COLO829 (cell line): ENCODE results near the gene SLC52A1.
A peak's percentile ranks its signal among the peaks of the same experiment; 100 is the strongest.
"Not testable (repeated sequence)": the region's sequence is repeated elsewhere in the genome, so short reads cannot be mapped to it uniquely, and the experiment has no call there.

ENCODE experiments used
- DNase-seq: peaks from one replicate; pipeline ENCODE4 v3.0.0; 2012; ENCODE audit warnings: low spot score

The SLC52A1 gene

DNA sequence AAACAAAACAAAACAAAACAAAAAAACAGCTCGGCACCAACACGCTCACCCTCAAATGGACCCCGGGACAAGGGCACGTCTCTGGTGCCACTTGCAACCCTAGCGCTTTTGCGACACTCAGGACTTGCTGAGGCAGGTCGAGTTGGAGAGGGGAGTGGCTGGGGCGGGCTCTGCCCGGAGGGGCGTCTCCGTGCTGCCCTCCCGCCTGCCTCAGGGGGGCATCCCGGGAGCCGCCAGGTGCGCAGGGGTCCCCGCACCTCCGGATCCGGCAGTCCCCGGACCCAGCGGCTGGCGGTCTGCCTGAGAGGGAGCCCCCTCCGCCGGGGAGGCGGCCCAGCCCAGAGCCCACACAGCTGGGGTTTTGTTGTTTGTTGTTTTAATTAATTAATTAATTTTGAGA is at the start of gene SLC52A1:
TSS of gene SLC52A1 (minus strand) at position 112 of the 400 bp plus-strand sequence. CDS start 820 bp downstream, outside the sequence.
- no peak for DNase-seq

DNA sequence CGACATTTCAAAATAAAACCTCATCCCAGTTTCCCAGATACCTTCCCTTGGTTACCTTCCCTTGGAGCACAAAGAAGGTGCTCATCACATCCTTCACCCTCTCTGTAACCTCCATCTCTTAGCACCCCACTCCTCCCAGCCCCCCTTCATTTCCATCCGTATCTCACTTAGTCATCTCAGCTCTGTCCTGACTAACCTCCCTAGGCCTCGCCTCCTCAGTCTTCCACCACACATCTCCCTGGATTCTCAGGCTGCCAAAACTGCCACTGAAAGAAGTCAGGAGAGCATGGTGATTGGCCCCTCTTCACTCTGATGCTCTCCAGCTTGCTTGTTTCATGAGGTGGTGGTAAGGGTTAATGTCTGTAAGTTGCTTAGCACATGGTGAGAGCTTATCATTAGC is 45.4 kb upstream of the SLC52A1 start:
- DNase-seq = no peak

DNA sequence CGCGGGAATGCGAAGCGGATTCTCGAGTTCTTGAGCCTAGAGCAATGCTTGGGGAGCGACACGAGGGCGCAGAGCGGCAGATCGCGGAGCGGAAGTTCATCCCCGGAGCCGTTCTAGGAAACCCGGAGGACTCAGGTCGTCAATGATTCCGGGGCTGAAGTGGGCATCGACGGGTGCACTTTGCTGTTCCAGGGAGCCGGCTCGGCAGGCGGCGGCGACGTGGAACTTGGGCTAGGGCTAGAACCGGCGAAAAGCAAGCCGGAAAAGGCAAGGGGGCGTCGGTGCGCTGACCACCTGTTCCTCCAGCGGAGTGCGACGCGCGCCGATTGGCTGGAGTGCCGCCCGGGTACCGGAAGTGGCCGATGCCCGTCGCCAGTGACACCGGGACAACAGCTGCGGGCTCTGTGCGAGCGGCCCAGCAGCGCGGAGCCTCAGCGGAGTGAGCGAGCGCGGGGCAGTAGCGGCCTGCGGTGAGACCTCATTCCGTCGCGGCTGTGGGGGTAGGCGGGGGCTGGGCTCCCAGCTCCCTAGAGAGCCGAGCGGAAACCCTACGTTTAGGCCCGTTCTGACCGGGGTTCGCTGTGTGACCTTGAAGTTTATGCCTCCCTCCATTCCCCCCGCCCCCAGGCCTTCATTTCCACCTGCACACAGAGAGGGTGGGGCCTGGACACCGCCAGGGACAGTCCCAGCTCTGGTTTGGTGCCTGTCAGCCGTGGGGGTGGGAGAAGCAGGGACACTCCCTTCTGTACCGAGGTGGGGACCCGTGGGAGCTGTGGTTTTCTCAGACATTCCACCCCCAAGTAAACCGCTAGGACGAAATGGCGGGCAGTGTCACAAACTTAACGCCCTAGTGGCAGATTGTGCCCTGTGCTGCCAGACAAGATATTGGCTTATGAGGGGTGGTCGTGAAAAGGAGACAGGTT is 43.1 kb upstream of the SLC52A1 start, which contains the start of gene ZFP3:
TSS of gene ZFP3 (plus strand) at position 362 of the 923 bp plus-strand sequence. CDS start 13,038 bp downstream, outside the sequence.
- DNase-seq = no peak

DNA sequence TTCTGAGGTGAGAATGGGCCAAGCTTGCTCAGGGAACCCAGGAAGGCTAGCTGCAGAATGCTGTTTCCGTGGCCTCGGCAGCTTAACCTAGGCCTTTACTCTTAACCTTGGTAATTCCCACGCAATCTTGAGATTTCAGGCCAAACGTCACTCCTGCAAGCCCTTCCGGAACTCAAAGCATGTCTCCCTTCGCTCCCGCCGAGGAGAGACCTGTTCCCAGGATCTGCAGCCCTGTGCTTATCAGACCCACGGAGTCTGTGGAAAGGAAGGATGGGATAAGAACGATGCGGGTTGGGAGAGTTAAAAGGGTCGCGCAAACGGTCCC is 42.5 kb upstream of the SLC52A1 start:
- no peak for DNase-seq

DNA sequence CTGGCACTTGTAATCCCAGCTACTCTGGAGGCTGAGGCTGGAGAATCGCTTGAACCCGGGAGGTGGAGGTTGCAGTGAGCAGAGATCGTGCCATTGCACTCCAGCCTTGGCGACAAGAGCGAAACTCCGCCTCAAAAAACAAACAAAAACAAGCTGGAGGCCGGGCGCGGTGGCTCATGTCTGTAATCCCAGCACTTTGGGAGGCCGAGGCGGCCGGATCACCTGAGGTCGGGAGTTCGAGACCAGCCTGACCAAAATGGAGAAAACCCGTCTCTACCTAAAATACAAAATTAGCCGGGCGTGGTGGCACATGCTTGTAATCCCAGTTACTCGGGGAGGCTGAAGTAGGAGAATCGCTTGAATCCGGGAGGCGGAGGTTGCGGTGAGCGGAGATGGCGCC is 42.0 kb upstream of the SLC52A1 start:
- not testable (repeated sequence) for DNase-seq

DNA sequence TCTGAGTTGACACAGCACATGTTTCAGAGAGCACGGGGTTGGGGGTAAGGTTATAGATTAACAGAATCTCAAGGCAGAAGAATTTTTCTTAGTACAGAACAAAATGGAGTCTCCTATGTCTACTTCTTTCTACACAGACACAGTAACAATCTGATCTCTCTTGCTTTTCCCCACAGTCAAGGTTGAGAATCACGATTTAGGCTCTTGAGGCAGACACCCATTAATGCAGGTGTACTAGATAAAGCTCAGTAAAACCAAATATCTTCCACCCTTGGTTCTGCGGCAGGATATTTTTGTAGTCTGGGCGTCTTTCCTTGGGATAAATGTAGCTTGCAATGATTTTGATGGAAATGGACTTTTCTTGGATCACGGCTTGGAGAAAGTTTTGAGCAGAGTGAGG is 40.2 kb upstream of the SLC52A1 start:
- DNase-seq = not testable (repeated sequence)

DNA sequence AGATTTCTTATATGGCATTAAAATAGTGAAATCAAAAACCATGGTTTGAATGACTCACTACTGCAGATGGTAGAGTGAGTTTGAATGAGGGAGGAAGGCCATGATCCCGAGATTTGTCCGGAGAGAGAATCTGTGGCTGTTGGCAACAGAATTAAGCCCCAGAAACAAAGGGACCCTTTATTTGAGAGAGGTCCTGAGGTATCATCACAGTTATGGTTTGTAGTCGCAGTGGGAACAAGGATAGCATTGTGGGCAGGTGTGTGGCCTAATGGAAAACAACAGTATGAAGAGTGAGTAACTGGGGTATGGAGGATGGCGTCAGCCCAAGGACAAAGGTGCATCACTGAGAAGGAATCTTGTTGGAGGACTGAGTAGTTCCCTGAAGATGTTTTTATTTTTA is 34.5 kb upstream of the SLC52A1 start:
- peak; percentile 96 for DNase-seq

DNA sequence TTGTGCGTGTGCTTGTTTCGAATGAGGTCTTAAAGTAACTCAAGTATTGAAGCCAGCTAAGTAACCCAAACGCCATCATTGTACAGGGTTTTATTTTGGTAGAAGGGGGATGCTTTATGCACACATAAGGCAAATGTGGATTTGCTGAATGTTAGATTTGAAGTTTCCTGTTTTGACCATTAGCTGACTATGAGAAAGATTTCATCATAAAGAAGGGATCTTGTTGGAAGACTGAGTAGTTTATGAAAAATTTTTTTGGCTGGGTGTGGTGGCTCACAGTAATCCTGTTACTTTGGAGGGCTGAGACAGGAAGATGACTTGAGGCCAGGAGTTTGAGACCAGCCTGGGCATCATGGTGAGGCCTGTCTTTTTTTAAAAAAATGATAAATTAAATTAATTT is 33.0 kb upstream of the SLC52A1 start:
- DNase-seq = no peak

DNA sequence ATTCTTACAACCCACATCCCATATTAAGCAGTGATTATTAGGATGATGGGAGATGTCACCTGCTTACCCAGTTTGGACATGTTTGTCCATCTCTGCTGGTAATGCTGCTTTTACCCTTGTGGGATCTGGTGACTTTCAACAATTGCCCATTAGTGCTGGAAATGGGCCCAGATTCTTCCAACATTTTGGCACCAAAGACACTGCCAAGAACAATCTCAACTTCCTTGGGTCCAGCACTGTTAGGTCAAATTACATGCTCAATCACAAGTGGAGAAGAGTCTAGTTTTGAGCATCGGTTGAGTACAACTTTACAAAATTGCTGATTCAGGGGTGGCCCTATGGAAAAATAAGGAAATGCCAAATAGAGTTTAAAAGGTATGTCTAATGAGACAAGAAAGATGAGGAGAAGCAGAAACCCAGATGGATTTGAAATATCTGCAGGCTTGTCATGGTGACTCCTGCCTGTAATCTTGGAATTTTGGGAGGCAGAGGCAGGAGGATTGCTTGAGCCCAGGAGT is 30.1 kb upstream of the SLC52A1 start:
- DNase-seq = no peak

DNA sequence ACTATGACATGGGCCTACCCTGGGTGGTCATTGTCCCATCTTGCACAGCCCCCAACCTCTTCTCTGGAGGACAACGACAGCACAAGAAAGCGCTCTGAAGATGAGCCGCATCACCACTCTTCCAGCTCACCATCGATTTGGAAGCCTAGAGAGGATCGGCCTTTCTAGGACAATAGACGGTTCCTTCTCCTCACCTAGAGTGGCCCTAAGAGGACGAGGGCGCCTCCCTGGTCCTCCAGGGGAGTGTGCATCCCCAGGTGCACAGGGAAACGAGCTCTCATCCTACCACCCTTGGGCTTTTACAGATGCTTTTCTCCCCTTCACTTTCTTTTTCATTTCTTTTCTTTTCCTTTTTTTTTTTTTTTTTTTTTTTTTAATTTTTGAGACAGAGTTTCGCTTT is 20.3 kb upstream of the SLC52A1 start:
- DNase-seq = no peak

DNA sequence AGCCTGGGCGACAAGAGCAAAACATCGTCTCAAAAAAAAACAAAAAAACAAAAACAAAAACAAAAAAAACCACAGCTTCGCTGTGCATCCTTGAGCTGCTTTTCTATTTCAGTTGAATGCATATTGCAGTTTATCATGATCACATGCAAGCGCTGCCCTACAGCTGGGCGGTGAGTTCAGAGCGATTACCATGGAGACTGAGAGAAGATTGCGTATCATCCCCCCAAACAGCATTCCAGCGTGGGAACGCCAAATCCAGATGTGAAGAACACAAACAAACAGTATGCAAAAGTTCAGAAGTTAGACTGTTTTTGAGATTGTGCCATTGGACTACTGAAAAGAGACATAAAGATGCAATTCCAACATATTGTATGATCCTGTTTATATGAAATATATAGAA is 15.1 kb upstream of the SLC52A1 start:
- DNase-seq = no peak

DNA sequence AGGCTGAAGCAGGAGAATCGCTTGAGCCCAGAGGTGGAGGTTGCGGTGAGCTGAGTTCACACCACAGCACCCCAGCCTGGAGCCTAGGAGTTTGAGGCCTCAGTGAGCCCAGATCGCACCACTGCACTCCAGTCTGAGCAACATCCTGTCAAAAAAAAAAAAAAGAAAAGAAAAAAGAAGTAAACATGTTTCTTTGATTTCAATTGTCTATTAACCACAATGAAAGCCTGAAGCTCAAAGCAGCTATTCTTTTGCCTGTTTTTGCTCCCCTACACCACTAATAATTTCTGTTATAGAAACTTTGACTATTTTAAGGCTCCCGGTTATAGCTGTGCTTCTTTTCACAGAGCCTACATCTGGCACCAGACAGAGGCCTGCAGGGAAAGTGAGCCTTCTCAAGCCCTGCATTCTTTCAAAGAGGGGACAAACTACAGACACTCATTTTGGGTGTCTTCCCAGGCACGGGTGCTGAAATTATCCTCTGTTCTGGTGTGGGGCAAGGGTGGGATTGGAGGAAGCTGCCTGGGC is 14.2 kb upstream of the SLC52A1 start:
- no peak for DNase-seq

DNA sequence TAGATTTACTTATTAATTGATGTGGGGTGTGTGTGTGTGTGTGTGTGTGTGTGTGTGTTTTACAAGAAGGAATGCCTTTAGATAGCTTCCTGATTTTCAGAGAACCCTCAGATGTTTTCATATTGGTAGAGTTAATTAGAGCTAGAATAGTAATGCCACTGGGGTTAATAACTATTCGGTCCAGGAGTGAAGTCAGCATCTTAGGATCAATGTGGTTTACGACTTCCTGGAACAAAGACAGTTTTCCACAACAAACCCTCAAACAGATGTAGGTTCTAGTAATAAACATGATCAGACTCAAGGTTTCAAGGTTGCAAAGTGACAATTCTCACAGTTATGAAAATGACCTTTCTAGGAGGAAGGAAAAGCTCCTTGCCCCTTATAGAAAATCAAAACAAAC is 12.2 kb upstream of the SLC52A1 start:
- DNase-seq = no peak

DNA sequence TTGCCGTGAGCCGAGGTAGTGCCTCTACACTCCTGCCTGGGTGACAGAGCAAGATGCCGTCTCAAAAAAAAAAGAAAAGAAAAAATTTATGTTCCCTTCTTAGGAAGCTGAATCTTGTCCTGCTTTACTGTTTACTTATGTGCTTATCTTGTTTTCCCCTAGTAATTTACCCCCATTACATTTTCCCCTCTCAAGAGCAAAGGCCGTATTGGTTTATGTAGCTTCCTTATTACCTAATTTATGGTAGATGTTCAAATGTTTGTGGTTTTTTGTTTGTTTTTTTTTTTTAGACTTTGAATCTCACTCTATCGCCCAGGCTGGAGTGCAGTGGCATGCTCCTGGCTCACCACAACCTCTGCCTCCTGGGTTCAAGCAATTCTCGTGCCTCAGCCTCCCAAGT is 10.3 kb upstream of the SLC52A1 start:
- no peak for DNase-seq

DNA sequence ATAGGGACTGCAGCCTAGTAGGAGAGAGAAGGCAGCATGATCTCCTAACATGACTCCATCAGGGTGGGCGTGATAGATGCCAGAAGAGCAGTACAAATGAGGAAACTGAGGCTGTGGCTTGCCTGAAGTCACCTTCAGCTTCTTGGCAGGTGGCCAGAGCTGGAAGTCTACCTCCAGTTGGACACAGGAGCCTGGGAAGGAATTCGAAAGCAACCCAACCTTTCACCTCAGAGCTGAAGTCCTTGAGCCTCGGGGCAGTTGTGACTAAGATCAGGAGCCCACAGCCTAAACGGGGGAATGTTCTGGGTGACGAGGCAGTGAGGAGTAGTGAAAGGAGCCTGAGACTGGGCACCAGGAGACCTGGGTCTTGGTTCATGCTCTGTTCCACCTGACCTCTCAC is 9.4 kb upstream of the SLC52A1 start:
- no peak for DNase-seq

DNA sequence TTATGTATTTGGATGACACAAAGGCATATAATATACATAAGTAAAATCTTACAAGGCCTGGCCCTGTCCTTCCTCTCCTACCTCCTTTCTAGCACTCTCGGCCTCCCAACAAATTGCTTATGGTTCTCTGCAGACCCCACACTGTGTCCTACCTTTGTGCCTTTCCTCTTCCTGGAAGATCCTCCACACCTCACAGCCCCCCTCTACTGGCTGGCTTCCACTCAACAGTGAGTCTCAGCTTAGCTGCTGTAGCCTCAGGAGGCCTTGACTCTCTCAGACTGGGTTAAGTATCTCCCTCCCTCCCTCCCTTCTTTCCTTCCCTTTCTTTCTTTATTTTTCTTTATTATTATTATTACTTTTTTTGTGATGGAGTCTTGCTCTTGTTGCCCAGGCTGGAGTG is 8.3 kb upstream of the SLC52A1 start:
- no peak for DNase-seq

DNA sequence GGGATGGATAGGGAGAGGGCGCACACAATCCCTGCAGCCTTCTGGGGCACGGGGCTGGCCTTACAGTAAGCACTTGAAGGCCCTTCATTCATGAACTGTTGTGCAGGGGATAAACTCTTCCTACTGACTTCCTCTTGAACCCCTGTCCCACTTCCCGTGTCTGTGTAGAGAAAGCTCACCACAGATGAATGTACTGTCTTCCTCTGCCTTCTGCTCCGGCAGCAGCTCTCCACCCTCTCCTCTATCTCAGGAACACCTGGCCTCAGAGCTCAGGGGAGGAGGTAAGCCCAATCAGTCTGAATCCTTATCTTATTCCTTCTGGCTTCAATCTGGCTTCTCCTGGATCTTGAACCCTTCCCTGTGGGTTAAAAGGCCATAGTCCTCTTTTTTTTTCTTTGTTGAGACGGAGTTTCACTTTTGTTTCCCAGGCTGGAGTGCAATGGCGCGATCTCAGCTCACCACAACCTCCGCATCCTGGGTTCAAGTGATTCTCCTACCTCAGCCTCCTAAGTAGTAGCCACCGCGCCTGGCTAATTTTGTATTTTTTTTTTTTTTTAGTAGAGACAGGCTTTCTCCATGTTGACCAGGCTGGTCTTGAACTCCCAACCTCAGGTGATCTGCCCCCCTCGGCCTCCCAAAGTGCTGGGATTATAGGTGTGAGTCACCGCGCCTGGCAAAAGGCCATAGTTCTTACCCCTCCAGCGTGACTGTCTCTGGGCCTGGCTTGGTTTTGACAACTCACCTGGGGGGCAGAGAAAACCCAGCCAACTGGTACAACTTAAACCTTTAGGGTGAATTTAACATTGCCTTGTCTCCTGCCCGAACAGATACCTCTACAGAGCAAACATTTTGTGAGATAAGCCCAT is 7.2 kb upstream of the SLC52A1 start:
- DNase-seq = no peak

DNA sequence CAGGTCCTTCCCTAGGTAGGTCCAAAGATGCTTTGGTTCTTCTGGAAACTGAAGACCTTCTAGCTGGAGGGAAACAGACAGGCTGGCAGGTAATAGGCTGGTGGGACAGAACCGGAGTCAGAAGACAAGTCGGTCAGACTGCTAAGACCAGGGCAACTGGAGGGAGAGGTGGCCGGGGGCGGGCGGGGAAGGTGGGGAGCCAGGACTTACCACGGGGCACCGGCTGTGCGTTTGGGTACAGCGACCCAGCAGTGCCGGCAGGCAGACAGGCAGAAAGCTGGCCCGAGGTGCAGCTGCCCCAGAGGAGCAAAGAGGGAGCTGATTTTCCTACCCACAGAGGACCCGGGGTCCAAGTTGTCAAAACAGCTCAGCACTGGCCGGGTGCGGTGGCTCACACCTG is 575 bp downstream of the SLC52A1 start:
- no peak for DNase-seq

DNA sequence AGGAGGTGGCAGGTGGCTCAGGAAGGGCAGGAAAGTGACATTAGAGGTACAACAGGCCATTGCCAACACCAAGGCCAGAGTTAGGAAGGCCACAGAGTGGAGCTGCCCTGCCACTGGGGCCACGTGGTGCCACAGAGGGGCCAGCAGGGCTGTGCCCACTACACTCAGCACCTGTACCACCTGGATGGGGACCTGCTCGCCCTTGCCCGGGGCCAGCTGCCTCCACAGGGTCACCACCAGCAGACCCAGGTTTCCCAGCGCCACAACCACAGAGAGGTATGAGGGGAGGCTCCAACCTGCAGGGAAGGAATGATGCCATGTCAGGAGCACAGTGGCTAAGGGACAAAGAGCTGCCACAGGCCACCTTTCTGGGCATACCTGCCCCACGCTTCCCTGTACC is 1.2 kb downstream of the SLC52A1 start:
- no peak for DNase-seq

DNA sequence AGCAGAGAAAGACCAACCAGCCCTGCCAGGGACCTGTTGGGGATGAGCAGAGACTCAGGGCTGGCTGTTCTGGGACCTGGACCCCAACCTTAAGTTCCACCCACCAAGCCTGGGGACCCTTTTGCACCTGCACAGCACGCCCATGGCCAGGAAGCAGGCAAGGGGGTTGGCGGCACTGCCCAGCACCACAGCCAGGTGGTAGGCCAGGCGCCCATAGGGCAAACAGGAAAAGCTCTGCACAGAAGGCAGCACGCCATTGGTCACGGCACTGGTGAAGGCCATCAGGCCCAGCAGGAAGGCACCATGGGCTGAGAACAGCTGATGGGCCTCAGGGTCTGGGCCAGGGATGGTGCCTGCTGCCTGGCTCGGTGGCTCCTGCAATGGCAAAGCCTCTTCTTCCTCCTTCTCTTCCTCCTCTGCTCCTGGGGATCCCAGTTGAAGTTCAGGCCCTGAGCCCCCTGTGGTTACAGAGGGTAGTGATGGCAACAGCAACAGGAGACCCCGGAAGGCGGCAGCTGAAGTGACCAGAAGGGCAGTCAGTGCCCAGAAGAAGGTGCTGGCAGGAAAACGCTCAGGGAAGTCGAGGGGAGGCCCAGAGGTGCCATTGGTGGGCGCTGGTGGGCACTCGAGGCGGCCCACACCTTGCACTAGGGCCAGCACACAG is 1.7 kb downstream of the SLC52A1 start:
- DNase-seq = no peak

DNA sequence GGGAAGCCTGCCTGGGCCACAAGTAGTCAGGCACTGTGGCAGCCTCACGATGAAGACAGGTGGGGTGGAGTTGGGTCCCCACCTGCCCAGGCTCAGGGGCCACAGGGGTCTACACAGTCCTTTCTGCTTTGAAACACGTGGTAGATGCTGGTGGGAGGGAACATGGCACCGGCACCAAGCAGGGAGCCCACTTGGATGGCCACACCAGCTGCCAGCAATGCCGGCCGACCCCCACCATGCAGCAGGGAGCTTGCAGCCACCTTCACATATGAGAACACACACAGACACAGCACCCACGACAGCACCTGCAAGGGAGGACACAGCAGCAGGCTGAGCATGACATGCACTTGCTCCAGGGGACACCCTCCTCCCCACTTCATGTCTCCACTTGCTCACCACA is 2.4 kb downstream of the SLC52A1 start:
- DNase-seq = no peak
